ENCODE data around the gene SAMM50.

SAMM50 gene

DNA sequence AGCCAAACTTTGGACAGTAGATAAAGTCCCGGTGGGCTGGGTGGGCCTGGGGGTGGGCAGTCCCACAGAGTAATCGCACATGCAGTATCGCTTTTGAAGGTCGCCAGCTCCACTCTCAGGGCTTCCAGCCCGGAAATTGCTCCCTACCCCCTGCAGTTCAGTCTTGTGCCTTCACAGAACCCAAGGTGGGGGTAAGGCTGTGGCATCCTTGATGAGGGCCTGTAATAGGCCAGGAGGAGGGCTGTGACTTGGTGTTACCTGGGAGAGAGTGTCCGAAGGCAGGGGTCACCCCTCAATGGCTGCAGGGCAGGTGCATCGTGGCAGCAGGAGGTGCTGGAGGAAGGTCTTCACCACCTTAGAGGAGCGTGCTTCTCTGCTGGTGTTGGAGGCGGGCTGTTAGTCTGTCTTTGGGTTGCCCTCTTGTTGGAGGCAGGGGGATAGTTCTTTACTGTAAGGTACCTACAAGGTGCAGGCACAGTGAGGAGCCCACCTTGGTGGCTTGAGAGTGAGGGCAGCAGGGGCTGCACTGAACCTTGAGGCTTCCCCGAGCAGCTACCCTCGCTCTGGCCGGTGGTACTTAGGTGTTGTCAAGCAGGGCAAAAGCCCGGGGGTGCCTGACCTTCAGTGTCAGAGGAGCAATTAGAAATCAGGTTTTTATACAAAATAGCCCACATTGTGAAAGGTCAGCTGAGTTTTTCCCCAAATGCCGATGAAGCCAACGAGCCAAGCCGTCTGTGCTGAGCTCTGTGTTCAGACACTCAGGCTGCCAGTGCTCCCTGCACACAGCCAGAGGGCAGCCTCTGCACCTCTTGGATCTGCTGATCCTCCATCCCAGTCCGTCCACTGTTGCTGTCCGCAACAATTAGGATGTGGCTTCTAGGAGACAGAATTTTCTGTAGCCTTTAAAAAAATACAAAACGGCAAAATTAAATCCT lies 21.9 kb downstream of the SAMM50 start:
- no peak for DNase-seq (ENCODE audit: low read depth)

DNA sequence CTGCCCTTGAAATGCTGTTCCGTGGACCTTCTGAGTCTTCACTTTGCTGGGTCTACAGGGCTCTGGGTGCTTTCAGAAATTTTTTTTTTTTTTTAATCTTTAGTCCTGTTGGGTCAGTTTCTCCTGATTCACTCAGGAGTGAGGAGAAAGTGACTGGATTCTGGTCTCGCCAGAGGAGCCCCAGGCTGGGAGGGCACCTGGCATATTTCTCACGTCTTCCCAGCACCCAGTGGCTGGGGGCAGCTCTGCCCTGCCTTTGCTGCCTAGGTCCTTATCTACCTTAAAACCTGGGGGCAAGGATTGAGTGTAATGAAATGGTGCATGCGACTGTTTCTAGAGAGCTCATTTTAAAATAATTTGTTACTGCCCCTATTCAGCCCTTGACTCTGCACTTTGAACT lies 23.3 kb downstream of the SAMM50 start:
- DNase-seq (ENCODE audit: low read depth) = no peak

DNA sequence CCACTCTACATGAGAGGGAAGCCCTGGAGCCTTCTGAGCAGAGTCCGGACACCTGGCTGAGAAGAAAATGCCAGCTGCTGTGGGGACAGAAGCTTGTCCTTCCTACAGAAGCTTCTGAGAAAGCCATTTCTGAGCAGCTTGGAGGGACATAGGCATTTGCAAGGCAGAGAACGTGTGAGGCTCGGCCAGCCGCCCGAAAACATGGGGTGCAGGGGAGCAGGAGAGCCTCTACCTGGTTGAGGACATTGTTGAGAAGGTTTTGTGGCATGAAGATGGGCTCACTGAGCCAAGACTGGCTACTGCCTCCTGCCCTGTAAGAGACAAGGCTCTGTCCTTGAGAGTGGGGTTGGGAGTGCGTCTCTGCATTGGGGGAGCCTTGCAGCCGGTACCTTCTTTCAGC lies 25.3 kb downstream of the SAMM50 start:
- no peak for DNase-seq (ENCODE audit: low read depth)

DNA sequence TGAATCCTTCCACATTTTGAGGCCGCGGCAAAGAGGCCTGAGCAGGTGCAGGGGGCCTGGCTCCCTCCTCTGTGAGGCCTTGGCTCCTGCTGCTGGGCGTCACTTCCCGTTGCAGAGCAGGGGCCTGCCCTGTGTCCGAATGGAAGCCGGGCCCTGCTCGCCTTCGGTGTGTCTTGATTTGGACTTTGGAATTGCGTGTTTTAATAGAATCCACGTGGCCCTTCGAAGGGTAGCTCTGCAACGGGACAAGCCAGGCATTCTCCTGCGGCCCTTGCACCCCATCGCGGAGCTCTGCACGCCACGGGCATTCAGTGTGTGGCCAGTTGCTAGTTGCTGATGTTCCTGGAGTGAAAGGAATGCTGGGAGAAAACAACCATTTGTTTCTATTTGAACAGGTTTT lies 25.8 kb downstream of the SAMM50 start:
- DNase-seq (ENCODE audit: low read depth) = no peak

DNA sequence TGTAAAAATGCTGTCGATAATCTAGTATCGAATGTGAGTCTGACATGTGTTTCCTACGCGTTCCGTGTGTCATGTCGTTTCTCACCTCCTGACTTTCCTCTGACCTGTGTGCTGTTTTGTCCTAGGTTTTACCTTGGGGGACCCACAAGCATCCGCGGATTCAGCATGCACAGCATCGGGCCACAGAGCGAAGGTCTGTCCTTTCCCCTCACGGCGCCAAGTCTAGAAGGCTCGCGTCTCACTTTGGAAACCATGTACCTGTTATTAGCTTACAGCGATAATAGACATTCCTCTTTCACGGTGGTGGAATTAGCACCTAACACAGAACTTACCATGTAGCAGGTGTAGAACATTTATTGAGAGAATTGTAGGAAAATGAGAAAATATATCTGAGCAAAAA lies 28.6 kb downstream of the SAMM50 start:
- no peak for DNase-seq (ENCODE audit: low read depth)

DNA sequence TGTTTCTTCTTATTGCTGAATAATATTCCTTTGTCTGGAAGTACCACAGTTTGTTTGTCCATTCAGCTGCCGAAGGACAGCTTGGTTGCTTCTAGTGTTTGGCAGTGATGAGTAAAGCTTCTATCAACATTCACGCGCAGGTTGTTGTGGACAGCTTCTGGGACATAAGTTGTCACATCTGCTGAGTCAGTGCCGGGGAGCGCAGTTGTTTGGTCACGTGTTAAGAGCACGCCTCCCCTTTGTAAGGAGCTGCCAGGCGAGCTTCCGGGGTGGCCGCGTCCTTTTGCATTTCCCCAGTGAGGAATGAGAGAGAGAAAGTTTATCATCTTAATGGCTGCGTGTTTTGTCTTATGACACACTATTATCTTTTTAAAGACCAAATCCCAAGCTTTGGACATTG lies 30.3 kb downstream of the SAMM50 start:
- DNase-seq (ENCODE audit: low read depth) = no peak

DNA sequence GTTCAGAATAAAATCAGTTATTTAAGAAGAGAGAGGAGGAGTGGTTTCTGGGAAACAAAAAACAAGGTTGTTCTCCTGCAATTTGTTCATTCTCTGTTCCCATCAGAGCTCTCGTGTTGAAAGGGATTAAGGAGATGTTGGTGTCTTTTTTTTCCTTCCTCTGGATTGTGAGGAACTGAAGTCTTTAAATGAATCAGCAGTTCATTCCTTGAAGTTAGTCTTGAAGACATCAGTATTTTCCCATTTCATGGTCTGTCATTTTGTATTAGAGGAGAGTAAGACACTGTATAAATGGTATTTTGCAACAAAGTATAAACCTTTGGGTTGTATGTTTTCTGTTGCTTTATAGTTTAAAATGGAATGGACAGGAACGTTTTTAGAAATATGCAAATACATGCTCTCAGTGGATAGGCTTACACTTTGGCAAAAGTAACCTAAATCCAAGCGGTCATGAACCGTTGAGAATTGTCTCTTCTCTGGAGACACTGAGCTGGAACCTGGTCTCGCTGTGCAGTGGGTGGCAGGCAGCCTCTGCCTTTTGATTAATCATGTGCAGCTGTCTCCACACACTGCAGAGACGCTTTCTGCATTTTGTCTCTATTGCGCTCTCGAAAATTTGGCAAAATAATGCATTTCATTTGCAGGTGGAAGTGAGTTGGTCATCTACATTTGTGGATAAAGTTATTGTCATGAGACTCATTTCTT lies 33.0 kb downstream of the SAMM50 start:
- DNase-seq (ENCODE audit: low read depth) = no peak

DNA sequence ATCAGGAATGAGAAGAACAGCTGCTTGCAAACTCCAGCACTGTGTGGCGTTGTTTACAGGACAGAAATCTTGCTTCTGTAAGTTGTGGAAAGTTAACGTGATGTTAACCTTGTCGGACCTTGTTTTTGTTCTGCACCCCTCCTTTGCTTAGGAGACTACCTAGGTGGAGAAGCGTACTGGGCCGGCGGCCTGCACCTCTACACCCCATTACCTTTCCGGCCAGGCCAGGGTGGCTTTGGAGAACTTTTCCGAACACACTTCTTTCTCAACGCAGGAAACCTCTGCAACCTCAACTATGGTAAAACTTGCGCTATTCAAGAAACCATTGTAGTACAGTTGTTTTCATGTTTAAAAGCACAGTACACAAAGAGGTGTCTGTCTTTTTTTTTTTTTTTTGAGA lies 33.7 kb downstream of the SAMM50 start:
- DNase-seq (ENCODE audit: low read depth) = no peak

DNA sequence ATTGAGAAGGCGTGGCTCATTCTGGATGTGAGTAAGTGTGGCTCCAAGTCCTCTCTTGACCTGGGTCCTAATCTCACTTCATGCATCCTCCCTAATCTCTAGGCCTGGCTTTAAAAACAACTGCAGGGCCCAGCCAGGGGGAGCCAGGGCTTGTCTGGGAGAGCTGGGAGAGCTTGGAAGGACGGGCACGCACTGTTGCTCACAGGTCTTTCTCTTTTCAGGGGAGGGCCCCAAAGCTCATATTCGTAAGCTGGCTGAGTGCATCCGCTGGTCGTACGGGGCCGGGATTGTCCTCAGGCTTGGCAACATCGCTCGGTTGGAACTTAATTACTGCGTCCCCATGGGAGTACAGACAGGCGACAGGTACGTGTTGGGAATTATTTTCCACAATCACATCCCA lies 34.8 kb downstream of the SAMM50 start:
- DNase-seq (ENCODE audit: low read depth) = no peak

DNA sequence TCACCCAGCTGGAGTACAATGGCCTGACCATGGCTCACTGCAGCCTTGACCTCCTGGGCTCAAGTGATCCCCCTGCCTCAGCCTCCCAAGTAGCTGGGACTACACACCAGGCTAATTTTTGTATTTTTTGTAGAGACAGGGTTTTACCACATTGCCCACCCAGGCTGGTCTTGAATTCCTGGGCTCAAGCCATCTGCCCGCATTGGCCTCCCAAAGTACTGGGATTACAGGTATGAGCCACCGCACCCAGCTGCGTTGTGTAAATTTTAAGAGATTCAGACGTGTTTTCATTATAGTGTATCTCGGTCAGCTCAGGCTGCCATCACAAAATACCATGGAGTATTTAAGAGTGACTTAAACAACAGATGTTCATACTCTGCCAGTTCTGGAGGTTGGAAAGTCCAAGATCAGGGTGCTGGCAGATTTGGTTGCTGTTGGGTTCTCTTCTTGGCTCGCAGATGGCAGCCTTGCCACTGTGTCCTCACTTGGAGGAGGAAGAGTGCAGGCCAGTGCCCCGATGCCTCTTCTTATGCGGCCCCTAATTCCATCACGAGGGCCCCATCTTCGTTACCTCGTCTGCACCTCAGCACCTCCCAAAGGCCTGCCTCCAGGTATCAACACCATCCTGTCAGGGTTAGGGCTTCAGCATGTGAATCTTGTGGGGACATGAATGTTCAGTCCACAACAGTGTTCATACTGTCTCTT lies 36.2 kb downstream of the SAMM50 start:
- DNase-seq (ENCODE audit: low read depth) = no peak

DNA sequence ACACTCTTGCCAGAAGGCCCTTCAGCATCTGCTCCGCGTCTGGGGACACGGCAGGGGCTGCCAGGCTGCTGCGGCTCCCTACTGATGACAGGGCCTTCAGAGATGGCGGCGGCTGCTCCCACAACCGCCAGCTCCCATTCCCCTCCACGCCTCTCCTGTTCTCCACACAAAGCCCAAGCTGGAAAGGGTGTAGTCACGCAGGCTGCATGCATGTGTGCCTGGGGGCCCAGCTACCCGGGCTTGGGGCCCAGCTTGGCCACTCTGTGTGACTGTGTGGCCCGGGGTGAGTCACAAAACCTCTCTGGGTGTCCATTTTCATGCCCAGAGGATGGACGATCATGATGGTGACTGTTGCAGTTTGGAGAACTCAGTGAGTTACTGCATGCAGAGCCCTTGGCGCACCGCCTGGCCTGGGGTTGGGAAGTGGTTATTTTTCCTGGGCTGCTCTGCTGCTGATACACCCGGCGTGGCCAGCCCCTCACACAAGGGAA lies 37.1 kb downstream of the SAMM50 start:
- no peak for DNase-seq (ENCODE audit: low read depth)

DNA sequence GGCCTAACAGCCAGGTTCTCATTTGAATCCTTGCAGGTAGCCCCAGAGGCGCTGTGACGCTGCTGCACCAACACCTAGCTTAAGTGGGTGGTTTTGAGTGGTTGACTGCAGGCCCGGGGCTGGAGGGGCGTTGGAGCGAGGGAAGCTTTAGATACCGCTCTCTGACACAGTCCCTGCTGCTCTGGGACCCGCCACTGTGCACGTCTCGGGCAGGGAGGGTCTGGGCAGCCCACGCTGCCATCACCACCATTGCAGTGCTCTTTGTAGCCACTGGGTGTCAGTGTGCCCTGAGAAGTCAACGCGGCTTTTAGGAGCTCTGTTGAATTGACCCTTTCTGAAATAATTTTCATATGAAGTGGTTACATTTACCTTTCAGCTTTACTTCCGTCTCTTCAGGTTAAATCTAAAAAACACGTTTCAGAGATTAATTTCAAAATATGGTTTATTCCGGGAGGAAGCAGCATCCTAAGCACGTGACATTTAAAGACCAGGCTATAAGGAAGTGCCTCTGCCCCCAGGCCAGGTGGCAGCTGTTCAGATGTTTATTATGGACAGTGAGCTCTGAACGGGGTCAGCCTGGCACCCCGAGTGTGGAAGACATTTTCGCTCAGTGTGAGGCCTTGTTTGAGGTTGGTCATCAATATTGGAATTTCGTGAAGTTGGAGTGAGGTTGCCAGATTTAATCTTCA lies 38.0 kb downstream of the SAMM50 start:
- peak; percentile 33 for DNase-seq (ENCODE audit: low read depth)

DNA sequence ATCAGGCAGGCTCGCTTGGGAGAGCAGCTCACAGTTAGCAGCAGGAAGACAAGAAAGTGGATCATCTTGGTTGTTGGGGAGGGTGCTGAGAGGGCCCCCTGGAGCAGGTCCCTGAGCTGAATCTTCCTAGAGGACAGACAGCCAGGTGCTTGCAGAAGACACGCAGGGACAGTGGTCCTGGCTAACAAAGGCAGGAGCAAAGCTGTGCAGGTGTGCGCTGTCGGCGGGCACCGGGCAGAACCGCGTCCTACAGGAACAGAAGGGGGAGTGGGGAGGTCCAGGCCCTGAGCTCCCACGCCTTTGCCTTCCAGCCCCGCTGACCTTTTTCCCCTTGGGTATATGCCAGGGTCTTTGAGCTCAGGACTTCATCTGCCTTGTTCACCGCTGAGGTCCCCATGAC lies 38.8 kb downstream of the SAMM50 start:
- DNase-seq (ENCODE audit: low read depth) = no peak

DNA sequence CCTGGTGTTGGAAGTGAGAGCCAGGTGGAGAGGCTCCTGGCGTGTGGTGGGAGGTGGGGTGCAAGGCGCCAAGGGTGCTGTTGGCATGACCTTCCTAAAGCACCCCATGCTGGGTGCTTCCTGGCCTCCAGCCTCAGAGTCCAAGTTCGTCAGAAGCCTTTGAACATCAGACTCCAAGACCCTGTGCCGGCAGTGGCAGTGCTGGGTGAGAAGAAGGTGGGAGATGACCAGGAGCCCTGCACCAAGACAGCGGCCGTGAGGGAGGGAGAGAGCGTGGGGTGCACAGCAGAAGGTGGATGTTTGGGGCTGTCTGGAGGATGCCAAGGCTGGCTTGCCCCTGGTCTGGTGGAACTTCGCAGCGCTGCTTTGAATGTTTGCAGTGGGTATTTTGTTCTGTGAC lies 39.2 kb downstream of the SAMM50 start:
- no peak for DNase-seq (ENCODE audit: low read depth)

DNA sequence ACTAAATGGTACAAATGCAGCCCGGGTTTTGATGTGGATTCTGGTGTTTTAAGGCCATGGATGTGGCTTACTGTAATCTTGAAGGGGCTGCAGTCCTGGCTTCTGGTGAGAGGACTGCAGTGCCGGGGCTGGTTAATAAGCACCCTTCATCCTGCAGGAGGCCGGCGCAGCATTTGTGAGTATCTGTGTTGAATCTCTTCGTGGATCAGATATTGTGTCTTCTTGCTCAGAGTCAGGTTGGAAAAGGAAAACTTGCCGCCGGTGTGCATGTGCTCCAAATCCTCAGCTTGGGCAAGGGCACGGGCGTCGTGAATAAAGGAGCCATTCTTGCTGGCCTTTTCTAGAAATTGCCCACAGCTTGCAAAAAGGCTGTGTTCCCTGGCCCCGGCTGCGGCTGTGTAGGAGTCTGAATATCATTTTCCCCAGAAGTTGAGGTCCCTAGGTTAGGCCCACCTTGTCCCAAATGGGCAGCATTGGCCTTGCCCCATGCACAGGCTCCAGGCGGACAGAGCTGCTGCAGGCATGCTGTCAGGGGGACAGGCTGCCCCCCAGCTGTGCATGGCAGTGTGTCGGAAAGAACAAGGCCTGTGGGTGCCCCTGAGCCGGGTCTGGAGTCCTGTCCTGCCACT lies 39.9 kb downstream of the SAMM50 start:
- DNase-seq (ENCODE audit: low read depth) = no peak

DNA sequence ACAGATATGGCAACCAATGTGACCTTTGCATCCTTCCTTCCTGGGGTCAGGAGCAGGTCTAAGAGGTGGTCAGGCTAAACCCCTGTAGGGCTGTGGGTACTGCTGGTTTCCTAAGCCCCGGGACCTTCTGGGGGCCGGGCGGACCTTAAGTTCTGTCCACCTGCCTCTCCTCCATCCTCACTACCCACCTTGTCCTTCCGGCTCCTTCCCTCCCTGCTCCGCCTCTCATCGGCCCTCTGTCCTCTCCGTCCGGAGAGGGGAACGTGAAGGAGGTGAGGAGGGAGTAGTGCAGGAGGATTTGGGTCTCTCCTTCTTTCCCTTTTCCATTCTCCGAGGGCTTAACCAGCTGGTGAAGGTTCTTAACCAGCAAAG lies 40.5 kb downstream of the SAMM50 start:
- DNase-seq (ENCODE audit: low read depth) = no peak

DNA sequence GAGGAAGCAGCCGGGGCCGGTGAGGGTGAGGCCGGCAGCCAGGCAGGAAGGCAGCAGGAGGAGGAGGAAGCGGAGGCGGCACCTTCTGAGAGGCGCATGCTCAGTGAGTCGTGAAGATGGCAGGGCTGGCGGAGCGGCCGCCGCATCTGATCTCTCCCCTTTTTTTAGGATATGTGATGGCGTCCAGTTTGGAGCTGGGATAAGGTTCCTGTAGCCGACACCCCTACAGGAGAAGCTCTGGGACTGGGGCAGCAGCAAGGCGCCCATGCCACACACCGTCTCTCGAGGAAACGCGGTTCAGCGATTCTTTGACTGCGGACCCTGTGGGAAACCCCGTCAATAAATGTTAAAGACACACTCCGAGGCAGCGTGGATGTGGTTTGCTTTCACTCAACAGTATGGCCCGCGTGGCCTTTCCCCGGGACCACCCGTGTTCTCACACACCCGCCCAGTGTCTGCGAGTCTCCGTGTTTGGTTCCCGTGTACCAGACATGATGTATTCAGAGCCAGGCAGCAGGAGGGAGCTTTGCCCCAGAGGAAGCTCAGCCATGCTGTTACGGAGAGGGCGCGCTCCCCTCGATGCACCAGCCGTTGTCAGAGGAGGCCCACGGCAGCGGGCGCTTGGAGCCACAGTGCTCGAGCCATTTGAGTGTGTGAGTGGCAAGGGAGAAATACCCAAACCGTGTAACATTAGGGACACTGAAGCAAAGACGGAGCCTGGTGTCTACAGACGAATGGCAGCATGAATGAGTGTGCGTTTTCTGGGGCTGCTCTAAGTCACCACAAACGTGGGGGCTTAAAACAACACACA lies 41.1 kb downstream of the SAMM50 start:
- peak; percentile 60 for DNase-seq (ENCODE audit: low read depth)

DNA sequence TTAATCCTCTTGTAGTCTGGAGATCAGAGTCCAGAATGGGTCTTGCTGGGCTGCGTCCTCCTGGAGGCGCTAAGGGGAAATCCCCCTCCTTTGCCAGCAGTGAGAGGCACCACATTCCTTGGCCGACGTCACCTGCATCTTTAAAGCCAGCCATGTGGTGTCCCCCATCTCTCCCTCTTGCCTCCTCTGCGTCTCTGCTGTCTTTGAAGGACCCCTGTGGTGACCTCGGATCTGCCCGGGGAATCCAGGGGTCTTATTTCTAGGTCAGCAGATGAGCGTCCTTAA lies 41.7 kb downstream of the SAMM50 start:
- DNase-seq (ENCODE audit: low read depth) = no peak

DNA sequence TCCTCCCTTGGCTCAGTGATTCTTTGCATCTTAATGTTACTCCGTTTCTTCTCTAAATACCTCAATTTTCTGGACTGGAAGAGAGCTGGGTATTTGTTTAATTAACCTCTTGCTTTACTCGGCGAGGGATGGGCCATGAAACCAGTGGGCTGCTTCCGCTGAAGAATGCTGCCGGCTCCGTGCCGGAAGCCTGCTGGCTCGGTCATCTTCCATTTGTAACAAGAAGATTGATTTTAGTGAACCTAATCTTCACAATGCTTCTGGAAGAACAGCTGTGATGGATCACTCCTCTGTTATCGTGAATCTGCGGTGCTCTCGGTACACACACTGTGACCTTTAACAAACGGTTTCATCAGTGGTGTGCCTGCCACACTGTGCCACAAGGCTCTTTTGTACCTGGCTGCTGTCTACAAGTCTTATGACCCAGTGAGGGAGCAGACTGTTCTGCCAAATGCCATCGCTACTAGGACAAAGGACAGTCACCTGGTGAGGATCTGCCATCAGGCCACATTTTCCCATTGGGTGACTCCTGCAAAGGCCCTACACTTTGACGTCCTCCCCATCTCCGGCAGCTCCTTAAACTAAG lies 43.5 kb downstream of the SAMM50 start:
- no peak for DNase-seq (ENCODE audit: low read depth)

DNA sequence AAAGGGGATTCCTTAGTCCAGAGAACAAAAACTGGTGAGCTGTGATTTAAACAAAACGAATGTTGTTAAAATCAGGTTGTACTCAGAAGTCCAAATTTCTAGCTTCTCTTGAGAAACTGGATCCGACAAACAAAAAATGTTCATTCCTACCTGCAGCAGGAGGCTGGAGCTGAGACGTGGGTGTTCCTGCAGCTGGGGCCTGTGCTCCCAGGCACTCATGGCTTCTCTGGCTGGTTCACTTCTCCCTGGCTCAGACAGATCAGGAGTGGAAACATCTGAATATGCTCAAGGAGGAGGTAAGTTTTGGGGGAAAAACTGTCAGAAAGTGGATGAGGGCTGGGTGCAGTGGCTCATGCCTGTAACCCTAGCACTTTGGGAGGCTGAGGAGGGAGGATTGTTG lies 44.1 kb downstream of the SAMM50 start:
- no peak for DNase-seq (ENCODE audit: low read depth)

DNA sequence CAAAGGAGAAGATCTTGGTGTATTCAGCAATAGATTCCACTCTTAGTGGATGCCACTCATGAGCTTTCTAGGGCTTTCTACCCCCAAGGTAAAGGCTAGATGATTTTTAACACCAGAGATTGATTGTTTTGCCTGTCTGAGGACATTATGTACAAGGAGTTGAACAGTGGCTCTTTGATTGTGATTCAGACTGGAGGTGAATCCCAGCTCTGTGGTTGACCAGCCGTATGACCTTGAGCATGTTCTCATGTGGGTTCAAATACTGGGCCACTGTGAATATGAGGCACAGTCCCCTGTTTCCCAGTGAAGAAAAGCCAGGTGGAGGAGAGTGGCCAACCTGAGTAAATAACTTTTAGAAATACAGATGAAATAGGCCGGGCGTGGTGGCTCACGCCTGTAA lies 44.9 kb downstream of the SAMM50 start:
- no peak for DNase-seq (ENCODE audit: low read depth)
